Effector CD4-positive, alpha-beta T cell (primary cell): Measurements from ENCODE around the gene OFD1.

Source experiments
- DNase-seq: peaks from one replicate; pipeline ENCODE4 v3.0.0-alpha.2; 2020

OFD1 gene

DNA sequence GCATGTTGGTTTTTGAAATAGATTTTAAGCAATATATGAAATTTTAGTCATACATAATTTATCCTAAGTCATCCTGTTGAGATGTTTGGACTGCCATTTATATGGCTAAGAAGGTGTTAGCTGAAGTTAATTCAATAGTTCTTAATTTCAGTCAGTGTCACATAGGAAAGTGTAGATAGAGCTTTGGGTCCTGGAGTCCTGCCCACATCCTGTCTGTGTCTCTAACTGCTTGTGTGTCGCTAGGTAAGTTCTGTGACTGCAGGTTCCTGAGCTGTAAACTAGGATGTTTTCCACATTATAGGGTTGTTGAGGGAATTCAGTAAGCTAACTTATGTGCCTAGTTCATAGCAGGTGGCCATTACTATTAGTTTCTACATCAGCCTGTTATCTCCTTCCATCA is 20.7 kb downstream of the OFD1 start:
- no peak for DNase-seq

DNA sequence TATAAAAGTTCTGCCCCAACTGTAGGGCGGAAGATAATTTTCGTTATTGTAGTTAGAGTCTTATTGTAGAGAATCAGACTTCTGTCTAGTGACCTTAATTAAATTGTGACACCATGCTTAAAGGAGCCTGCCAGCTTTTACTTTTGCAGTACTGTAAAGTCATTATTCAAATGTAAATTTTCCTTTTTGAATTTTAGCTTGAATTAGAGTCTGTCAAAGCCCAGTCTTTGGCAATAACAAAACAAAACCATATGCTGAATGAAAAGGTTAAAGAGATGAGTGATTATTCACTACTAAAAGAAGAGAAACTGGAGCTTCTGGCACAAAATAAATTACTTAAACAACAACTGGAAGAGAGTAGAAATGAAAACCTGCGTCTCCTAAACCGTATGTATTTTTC is 21.8 kb downstream of the OFD1 start:
- no peak for DNase-seq

DNA sequence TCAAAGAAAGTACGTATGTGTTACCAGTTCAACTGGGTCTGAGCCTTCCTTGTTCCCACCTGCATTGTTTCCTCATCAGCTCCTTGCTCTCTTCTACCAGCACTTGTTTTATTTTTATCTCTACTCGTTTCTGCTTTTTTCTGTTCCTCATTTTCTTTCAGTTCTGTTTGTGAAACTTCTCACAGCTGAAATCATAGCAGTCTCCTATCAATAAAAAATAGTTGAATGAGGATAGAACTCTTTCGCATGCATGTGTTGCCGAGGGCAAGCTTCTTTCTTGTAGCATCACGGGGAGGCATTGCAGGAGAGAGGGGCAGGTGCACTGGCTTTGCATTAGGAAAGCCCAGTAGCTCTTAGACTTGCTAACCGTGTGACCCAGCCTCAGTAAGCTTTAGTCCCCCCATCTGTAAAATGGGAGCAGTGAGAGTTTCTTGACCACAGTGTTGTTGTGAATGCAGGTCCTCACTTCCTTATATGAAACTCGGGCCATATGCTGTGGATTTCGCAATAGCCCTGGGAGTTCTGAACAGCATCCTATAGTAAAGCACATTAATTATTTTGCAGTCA is 24.7 kb downstream of the OFD1 start:
- DNase-seq: no peak

DNA sequence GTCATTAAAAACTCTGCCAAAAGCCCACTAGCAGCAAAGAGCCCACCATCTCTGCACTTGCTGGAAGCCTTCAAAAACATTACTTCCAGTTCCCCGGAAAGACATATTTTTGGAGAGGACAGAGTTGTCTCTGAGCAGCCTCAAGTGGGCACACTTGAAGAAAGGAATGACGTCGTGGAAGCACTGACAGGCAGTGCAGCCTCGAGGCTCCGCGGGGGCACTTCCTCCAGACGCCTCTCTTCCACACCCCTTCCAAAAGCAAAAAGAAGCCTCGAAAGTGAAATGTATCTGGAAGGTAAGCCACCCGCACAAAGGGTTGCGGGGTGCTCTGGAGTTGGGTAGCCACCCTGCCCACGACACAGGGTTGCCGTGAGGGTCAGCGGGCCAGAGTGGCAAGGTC is 25.9 kb downstream of the OFD1 start:
- no peak for DNase-seq

DNA sequence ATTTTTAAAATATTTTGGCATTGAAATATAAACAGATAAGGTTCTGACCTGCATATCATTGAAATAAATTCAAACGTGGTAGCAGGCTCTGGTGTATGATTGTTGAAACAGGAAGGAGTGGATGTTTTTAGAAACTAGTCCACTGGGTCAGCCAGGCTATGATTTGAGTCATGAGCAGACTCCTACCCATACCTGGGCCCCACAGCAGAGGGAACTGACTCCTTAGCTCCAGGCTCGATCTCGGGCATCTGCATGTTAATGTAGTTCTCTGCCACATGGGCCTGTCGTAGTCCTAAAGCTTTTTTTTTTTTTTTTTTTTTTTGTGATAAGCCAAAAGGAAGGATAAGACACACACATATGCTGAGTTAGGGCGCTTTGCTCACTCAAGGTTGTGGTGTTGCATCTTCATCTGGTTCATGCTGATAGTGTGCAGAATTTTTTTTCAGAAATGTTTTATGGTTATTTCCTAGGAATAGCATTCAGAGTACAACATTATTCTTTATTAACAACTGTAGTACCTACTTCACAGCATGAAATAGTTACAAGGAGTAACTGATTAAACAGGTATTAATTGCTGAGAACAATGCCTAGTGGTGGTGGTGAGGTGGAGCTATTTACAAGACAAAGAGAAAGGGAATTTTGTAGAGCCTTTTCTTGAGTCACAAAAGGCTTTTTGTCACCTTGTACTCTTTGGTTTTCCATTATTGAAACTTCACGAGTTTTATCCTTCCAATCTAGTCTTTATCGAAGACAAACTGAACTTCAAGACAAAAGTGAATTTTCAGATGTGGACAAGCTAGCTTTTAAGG is 27.3 kb downstream of the OFD1 start:
- no peak for DNase-seq

DNA sequence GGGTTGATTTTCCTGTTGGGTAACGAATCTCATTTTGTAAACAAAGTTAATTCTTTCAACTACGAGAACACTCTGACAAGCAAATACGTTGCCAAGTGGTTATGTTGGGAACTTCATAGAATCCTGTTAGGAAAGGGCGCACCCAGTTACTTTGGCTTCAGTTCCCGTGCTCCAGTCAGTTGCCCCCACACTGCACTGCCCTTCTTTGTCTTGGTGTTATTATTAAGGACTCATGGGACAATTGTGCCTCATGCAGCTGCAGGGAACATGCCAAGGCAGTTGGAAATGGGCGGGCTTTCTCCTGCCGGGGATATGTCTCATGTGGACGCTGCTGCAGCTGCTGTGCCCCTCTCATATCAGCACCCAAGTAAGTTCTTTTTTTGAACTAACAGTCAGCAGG is 28.9 kb downstream of the OFD1 start:
- no peak for DNase-seq

DNA sequence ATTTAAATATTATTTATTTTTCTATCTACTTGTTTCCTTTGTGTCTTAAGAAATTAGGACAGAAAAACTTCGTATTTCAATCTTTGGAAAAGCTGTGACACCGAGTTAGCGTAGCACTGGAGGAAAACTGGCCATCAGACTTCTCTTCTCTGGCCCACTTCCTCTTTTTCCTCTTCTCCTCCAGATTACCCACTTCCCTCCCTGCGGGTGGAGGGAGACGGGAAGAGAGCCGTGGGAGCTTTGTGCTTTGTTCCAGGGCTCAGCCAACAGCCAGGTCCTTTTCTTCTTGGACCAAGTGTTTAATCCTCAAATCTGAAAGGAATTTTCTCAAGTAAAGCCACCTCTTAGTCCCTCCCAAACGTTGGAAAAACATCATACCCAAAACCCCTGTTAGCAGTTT is 29.7 kb downstream of the OFD1 start:
- no peak for DNase-seq

DNA sequence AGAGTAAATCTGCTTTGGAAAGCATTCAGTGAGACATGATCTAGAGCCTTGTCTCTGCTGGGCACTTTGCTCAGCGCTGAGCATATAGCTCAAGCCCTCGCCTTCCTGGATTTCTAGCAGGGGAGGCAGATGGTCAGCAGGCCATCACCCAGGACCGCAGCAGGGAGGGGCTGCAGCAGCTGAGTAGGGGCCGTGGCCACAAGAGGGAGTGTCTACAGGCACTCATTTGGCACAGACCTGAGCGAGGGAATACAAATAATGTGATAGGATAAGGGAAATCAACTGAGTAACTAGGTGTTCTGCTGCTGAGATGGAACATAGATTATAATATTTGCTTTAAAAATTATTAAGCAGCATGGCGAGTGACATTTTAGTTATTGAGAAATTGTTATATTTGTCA is 30.2 kb downstream of the OFD1 start:
- no peak for DNase-seq

DNA sequence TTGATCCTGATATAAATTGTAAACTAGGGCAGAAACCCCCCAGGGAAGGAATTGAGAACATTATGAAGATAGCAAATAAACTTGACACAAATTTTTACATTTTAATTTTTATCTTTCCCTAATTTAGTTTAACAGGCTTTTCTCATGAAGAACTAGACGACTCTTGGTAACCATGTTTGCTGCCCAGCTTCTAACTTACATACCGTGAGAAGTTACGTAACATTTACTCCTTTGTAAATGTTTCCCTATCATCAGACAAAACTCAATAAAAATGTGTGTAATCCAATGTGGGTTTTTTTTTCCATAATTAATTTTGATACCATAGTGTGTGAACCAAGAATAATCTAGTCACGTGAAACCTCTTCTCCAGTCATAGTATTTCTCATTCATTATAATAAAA is 34.4 kb downstream of the OFD1 start:
- DNase-seq: no peak

DNA sequence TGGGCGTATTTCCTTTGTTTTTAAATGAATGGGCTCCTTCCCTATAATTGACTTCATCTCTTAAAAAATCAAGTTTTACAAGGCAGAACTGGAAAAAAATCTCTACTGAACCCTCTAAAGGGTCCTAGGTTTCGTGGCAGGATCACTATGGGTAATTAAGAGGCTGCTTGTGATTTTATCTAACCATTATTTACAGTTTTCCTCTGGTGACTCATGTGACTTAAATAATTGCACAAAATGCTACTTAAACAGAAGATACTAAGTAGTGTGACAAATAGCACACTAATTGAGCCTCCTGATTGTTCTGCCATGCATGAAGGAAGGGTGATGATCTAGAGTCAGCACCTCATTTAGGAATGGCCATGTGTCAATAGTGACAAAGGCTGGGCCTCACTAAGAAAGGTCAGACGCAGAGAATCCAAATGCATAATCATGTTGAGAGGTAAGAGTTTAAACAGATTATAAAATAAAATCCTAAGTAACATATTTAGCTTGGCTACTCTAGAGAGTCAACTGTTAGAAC is 35.5 kb downstream of the OFD1 start:
- no peak for DNase-seq

DNA sequence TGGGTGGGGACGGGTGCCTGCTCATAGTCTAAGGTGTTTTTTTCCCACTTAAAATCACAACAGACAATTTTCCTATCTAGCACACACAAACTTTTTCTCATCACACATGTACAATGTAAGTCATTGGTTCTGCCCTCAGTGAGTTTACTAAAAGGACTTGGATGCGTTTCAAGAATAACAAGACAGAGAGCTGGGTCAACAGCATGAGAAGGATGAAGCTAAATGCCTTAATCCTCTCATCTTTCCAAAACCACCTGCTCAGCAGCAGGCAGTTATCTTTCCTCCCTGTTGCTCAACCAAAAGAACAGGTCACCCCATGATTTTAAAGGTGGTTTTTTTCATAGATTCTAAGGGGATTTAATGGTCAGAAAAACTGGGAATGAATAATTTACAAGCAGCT is 40.1 kb downstream of the OFD1 start:
- no peak for DNase-seq

DNA sequence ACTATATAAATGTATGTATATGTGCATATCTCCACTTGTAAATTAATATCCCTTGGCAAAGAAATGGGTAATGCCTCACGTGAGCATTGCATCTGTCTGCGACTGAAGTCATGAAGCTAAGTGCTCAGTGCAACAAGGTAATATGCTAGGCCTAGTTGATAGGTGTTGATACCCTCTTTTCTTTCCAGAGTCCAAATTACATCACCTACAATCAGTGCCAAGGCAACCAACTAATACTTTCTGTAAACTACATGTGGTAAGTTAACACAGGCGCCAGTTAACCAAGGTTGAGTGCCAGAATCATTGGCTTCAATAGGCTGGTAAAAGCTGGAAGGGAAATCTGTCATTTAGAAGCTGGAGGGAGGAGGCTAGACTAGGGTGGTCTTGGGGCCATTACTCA is 41.3 kb downstream of the OFD1 start:
- no peak for DNase-seq

DNA sequence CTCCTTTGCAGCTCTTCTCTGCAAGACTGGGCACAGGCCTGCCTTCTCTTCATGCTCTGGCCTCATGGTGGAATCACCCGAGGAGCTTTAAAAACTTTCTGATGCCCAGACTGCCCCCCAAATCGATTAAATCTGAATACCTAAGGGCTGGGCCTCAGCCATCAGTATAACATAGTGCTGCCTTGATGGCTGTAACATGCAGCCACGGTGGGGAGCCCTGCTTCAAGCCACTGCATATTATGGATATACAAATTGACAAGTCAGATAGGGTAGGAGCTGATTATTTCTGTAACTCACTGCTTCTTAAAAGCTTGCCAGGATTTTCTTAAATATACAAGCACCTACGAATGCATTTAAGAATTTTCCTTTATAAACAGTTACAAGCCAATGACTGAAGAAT is 41.8 kb downstream of the OFD1 start:
- no peak for DNase-seq

DNA sequence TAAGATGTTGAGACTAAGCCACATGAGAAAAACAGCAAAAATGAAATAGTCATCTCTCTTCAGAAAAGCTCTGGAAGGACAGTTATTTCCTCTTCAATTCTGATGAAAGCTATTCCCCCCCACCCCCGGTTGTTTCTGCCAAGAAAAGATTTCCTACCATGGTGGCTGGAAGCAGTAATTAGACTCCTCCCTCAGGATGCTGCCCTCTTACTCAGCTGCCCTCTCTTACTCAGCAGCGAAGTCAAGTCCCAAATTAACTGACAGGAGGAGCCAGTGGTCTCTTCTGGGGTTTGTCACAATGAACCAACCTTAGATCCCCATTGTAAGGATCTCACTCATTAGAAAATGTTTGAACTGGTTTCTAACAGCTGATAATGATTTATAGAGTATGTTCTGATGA is 44.4 kb downstream of the OFD1 start:
- no peak for DNase-seq

DNA sequence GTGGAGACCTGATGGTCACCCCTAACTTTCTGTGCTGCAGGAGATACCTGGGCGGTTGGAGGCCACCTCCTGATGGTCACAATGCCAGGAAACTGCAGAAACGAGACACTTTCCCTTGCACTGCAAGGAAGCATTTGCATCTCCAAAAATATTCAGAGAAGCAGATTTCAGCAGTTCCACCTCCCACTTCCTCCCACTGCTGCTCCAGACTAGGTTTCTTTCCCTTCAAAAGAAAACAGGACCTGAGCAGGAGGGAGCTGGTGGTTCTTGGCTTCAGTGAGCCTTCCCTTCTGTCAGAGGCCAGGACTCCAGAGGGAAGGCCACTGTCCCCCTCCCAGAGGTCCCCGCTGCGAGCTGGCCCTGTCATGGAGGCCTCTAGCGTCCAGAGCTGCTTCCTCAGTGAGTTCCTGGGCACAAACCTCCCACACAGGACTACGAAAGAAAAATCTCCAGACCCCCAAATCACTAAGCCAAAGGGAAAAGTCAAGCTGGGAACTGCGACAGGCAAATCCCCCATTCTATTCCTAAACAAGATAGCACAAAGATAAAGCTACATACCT is 46.4 kb downstream of the OFD1 start:
- no peak for DNase-seq

DNA sequence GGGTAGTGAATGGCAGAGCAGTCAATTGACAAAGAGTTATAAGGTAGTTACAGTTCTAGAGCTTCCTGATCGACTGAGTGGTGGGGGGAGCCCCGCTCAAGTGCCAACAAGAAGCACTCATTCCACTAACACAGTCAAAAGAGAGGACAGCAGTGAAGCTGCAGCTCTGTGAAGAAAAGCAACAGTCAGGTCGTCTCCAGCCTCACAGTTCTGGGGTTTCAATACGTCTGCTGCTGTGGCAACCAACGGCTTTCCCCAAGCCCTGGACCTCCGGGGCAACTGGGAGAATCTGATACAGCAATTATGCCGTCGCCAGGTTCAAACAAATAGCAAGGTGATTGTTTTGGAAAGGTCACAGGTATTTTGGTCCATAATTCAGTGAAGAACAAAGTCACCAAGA is 51.5 kb downstream of the OFD1 start:
- DNase-seq: no peak

DNA sequence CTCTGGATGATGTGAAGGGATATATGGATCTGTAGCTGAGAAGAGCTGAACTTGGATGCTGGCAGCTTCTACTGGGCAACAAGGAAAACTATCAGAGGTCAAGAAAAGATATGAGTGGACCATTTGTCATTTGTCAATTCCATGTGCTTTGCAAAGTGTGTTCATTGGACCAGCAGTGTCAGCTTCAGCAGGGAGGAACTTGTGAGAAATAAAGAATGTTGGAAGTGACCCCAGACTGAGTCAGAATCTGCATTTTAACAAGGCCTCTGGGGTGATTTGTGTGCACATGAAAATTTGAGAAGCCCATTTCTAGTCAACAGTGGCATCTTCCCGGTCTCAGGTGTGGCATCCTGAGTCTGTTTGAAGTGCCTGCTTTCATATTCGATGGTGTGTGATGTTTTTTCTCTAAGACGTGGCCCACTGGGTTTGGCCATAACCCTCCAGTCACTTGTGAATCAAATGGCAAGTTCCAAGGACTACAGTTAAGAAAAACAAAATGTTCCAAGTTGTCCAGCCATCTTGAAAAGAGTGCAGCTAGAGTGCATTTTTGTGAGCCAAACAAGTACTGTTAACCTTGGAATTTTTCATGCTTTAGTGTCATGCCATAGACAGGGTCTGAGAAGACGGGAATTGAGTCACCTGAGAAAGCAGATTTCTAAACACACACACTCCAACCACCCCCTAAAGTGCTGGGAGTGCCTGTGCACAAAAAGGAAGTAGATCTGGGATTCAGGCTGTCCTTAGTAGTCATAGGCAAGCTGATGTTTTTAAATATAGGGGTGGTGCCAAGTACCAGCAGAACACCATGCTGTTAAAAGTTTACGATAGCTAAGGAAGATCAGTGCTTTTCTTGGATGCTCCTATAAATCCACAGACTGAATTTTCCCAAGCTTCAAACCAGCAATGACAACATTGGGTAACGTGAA is 55.9 kb downstream of the OFD1 start:
- DNase-seq: no peak

DNA sequence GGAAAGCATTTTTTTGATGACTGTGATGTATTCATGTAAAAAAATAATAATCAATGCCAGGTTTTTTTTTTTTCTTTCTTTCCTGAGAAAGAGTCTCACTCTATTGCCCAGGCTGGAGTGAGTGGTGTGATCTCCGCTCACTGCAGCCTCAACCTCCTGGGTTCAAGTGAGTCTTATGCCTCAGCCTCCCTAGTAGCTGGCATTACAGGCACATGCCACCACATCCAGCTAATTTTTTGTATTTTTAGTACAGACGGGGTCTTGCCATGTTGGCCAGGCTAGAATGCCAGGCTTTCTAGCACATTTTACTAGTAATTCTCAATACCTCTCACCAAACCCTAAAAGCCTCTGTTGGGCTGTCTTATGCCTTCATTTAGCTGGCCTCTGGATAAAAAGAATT is 56.6 kb downstream of the OFD1 start:
- DNase-seq: no peak

DNA sequence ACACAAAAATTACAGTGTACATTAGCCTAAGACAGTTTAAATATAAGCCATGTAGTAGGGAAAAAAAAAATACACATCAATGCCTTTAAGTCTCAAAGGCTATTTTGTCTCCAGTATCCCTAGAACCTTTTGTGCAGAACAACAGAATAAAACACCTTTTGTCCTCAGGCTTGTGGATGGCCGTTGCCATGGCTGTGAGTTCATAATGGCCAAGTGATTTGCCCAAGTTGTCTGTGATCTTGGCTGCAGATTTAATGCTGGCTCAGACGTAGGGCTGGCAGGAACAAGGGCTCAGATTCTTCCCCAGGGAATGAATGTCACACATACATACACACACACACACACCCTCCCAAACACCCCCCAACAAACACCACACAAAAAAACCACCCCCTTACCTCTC is 57.0 kb downstream of the OFD1 start:
- no peak for DNase-seq

DNA sequence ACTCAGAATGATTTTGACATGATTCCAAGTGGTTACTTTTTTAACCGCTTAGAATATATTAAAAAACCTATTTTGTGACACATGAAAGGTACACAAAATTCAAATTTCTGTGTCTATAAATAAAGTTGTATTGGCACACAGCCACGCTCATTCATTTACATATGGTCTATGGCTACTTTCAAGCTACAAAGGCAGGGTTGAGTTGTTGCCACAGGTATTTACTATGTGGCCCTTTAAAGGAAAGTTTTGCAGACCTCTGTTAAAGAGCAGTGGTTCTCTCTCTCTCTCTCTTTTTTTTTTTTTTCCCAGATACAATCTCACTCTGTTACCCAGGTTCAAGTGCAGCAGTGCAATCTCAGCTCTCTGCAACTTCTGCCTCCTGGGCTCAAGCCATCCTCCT is 59.3 kb downstream of the OFD1 start:
- no peak for DNase-seq

DNA sequence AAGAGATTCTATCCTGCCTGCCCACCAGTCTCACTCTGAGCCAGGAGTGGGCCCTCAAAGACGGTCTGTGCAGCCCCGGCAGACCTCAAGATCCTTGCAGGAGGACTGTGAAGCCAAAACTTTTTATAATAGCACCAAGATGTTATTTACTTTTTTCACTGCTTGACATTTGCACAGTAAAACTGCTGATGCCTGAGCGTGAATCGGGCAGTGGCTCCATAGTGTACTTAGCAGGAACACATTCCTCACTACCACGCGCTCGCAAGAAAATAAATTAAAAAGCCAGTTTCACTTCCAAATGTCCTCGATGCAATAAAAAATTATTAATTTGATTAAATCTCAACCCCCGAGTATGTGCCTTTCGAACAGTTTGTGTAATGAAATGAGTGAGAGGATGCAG is 59.9 kb downstream of the OFD1 start:
- DNase-seq: no peak

DNA sequence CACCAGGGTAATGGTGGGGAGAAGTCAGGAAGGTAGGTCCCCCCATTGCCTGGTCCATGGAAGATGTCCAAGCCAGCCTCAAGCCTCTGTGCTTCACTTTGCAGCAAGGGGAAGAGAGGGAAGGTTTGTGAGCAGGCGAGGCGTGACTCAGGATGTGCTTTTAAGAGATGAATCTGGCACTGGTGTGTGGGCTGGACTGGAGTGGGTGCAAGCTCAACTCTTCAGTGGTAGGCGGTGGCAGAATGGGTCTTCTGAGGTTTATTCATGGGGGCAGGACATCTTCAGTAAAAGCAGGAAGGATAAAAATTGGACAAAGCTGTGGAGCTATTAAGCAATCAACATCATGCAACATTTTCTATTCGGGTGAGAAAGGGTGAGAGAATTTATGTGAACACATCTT is 63.0 kb downstream of the OFD1 start:
- DNase-seq: no peak

DNA sequence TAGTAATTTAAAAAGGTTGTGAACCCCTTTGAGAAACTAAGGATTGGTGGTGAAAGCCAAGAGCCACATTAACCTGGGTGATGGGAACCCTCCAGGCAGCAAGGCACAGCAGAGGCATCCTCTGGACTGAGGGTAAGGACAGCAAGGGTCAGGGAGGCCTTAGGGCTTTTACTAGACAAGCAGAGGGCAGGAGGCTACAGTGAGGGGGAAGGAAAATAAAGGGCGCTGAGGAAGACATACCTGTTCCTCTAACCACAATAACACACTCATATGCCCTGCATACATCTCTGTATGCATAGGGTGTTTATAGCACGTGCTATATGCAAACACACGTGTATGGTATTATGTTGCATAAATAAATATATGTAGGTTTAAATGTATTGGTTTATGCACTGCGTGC is 63.6 kb downstream of the OFD1 start:
- DNase-seq: no peak
